GM20431 (cell line): ENCODE data around the gene EED.

Source experiments
- in situ Hi-C: fragments of 300-500 bp; cut with MseI, MboI; formaldehyde crosslinking; loops from one replicate; pipeline ENCODE4 v1.15.0; 2020; ENCODE audit warnings: low sequenced_read_pairs; ENCODE audit not compliant: unreplicated experiment

EED gene, protein sequence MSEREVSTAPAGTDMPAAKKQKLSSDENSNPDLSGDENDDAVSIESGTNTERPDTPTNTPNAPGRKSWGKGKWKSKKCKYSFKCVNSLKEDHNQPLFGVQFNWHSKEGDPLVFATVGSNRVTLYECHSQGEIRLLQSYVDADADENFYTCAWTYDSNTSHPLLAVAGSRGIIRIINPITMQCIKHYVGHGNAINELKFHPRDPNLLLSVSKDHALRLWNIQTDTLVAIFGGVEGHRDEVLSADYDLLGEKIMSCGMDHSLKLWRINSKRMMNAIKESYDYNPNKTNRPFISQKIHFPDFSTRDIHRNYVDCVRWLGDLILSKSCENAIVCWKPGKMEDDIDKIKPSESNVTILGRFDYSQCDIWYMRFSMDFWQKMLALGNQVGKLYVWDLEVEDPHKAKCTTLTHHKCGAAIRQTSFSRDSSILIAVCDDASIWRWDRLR

DNA sequence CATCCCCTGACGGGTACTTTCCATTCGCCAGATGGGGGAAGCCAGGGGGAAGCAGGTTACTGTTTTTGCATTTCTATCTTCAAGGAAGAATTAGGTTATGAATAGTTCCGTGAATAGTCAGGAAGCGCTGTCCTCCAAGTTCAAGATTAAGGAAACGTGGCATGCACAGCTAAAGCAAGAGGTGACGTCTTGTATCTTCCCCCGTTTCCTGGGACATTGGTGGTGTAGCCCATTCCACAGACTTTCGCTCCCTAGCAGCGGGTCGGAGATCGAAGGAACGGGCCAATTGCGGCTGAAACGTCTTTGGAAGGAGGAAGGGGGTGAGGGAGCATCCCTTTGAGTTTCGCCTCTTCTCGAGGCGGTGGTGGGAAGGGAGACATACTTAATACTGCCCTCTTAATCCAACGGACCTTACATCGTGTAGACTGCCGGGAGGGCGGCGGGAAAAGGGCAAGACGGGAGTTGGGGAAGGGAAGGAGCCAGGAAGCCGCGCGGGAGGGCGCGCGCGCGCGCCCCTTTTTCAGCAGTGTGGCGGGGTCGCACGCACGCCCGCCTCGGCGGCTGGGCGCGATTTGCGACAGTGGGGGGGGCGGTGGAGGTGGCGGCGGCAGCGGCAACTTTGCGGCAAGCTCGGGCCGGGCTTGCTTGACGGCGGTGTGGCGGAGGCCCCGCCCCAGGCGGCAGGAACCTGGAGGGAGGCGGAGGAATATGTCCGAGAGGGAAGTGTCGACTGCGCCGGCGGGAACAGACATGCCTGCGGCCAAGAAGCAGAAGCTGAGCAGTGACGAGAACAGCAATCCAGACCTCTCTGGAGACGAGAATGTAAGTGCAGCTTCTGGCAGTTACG lies at the start of gene EED:
EED (plus strand) TSS at position 232 of the 847 bp plus-strand sequence; CDS start at position 709, 477 bp downstream.
- in situ Hi-C loops = no loop called here

DNA sequence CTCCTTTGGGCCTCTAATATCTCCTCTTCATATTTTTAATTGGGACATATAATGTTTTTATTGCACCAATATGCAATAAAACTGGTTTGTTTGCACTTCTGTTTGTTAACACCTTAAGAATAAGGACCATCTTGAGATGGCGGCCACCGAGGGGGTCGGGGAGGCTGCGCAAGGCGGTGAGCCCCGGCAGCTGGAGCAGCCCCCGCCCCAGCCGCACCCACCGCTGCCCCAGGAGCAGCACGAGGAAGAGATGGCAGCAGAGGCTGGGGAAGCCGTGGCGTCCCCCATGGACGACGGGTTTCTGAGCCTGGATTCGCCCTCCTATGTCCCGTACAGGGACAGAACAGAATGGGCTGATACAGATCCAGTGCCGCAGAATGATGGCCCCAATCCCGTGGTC lies 49.6 kb upstream of the EED start:
- in situ Hi-C loops = no loop called here

DNA sequence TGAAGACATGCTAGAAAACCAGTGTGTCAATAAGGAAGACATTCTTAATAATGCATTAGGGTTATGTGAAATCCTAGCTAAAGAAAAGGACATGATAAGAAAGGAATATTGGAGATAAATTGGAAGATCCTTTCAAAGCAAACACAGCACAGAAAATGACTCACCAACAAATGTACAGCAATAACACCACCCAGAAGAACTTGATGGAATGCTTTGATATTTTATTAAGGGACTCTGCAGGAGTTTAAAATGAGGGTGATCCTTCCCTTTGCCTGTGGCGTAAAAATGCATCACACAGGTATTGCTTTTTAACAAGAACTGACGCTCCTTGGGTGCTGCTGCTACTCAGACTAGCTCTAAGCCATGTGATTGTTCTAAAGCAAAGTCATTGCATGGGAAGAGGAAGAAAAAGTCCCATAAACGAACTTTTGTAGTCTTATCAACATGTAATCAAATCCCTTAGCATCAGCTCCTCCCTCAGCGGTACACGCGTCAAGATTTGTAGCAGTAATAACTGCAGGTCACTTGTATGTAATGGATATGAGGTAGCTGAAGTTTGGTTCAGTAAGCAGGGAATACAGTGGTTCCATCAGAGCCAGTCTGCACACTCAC lies 48.4 kb upstream of the EED start:
- in situ Hi-C loops = no loop called here

DNA sequence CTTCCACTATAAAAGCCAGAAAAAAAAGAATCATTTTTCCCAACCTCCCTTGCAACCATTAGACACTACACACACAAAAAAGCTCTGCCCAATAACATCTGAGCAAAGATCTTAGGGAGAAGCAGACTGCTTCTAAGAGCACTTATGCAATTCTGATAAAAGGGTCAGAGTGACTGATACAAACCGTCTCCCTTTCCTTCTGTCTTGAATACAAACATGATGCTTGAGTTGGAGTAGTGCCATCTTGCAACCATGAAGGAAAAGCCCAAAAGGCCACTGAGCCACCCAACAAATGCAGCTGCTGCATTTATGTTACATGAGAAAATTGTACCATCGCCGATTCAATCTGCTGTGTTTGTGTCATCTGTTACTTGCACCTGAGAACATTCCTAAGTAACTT lies 47.6 kb upstream of the EED start:
- in situ Hi-C loops = no loop called here

DNA sequence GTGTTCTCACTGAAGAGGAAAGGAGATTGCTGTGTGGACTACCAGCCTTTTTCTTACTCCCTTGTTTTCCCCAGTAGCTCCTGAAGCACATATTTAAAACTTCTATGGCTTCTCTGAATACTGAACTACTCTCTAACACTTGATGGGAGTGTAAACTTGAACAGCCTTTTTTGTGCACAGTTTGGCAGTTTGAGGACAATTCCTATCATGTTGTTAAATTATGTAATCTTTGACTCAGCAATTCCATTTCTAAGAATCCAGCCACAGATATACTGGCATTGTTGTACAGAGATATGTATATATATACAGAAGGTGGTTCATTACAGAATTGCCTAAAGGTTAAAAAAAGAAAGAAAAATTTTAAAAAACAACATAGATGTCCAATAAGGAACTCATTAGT lies 47.1 kb upstream of the EED start:
- in situ Hi-C loops = no loop called here

DNA sequence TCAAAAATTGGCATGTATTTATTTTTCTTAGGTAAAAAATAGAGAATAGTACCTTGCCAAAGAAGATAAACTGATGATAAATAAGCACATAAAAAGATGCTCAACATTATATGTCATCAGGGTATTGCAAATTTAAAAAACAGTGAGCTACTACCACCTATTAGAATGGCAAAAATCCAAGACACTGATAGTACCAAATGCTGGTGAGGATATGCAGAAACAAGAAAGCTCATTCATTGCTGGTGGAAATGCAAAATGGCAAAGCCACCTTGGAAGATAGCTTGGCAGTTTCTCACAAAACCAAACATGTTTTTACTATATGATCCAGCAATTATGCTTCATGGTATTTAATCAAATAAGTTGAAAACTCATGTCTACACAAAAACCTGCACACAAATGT lies 46.4 kb upstream of the EED start:
- in situ Hi-C loops = no loop called here

DNA sequence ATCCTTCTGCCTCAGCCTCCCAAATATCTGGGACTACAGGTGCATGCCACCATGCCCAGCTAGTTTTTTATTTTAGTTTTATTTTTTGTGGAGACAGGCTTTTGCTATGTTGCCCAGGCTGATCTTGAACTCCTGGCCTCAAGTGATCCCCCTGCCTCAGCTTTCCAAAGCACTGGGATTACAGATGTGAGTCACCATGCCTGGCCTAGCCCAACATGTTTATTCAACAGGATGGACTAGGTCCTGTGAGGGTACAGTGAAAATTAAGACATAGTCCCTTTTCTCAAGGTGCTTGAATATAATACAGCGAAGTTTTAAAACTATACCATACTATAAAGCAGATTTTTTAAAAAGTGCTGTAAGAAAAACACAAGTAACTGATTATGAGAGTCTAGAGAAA lies 45.2 kb upstream of the EED start:
- in situ Hi-C loops = no loop called here

DNA sequence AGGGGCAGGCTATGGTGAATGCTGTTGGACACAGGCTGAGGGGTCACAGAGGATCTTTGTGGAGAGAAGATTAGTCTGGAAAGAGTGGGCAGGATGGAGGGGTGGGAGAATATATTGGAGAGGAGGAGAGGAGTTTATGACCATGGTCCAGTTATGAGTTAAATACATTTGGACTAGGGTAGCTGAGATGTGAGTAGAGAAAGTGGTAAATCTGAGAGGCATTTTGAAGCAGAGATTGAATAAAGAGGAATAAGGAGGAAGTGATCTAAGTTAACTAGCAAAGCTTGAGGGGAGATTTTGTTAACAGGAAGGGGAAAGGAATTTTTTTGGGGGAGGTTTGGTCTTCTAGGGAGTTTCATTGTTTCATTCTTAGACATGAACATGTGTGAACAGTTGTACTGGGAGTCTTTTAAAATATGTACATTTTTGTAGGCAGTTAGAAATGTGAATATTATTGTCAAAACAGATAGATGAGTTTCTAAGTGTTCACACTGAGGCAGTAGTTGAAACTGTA lies 43.1 kb upstream of the EED start:
- in situ Hi-C loops = no loop called here

DNA sequence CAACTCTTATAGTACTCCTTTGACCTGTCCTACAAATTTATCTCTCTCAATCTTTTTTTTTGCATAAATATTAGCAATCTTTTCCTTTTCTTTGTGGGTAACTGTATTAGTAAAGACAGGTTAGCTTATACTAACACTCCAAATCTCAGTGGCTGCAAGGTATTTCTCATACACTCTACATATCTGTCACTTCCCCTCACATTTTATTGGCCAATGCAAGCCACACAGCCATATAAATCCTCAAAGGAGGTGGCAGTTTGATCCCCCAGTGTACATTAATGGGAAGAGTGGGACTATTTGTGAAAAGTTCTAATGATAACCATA lies 42.6 kb upstream of the EED start:
- in situ Hi-C loops = no loop called here

DNA sequence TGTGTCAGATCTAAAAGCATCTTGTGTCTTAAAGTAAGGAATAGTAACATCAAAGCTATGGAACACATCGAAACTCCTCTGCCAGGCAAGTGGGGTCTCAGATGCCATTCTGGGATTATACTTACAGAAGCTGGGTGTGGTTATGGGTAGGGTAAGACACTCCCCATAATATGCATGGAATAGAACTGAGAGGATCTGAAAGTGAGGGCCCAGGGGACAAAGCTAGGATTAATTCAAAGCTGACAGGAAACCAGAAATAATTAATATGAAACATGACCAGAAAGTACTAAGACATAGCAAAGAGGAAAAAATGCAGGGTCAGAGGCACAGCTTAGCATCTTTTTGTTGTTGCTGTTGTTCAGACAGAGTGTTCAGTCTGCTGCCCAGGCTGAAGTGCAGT lies 40.2 kb upstream of the EED start:
- in situ Hi-C loops = no loop called here

DNA sequence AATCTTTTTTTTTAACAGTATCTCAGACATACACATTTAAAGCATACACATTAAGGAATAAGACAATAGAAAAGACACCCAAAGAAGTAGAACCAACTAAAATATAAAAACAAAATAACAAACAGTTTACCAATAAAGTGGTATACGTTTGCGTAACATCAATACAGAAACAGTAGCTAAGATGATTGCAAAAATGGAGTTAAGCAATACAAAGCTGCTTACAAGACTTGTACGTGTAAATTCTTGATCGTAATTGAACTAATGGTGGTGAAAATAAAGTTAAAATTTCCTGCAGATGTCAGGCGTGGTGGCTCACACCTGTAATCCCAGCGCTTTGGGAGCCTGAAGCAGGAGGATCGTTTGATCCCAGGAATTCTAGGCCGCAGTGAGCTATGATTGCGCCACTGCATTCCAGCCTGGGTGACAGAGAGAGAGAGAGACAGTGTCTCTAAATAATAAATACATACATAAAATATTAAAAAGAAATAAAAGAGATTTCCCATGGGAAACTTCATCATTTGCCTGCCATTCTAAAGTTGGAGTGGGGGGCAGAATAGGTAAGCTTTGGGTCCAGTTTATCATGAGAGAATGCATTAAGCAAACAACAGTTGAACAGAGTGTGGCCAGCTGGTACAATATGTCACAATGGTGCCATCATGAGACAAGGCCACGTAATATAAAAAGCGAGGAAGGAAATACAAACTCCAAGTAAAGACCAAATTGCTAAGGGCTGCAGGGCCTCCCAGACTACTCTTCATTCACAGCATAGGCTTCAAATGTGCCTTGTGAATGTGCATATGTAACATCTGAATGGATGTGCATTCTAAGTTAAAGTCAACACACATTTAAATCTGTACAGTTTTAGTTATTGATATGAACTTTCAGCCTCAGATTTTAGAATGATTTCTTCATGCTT lies 38.9 kb upstream of the EED start:
- in situ Hi-C loops = no loop called here

DNA sequence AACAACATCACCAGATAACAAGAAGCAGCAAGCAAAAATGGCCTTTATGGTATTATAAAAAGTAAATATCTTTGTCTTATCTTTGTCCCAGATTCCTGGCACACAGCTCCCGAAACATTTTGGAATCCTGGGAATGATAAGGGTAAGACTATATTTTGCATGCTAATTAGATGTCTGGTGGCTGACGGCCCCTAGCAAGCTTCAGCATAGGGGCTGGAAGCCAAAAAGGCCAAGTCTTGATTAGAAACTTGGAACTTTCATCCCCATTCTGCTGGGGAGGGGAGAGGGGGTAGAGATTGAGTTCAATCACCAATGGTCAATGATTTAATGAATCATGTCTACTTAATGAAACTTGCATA lies 38.2 kb upstream of the EED start:
- in situ Hi-C loops = no loop called here

DNA sequence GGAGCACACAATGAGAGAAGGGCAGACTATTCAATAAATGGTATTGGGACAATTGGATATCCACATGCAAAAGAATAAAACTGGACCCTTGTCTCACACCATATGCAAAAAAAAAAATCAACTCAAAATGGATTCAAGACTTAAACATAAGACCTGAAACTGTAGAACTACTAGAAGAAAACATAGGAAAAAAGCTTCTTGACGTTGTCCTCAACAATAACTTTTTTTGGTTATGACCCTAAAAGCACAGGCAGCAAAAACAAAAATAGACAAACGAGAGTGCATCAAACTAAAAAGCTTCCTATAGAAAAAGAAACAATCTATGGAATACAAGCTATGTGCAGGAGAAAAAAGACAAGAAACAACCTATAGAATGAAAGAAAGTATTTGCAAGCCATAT lies 37.1 kb upstream of the EED start:
- in situ Hi-C loops = no loop called here

DNA sequence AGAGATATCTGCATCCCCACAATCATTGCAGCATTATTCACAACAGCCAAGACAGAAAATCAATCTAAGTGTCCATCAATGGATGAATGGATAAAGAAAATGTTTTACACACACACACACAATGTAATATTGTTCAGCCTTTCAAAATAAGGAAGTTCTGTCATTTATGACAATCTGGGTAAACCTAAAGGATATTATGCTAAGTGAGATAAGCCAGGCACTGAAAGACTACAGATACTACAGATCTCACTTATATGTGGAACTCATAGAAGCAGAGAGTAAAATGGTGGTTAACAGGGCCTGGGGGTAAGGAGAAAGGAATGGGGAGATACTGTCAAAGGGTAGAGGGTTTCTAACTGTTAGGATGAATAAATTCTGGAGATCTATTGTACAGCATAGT lies 36.0 kb upstream of the EED start:
- in situ Hi-C loops = no loop called here

DNA sequence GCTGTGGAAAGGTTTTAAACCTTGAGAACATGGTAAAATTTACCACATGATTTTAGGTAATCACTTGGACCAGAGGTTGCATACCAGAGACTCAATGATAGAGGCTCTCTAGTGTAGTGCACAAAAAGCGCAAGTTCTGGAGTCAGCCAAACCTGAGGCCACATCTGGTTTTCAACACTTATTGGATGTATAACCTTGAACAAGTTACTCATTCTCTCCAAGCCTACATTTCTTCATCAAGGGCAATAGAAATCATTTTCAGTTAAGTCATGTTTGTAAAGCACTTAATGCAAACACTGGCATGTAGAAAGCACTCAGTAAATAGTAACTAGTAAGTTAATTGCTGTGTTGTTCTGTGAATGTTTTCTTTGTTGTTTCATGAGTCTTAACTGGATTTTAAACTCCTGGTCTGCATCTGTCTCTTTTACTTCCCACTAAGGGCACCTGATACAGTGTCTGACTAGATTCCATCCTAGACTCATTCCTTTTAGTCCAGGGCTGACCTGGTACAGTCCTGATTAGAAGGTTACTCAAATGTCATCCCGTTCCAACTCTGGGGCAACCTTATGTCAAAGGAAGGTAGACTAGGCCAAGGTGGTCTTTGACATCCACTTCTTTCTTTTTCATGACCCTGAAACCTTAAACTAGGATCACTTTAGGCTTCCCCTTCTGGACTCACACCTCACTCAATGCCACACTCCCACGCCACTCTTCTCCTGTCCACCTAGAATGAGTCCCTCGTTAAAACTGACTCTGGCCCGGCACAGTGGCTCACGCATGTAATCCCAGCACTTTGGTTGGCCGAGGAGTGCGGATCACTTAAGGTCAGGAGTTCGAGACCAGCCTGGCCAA lies 34.5 kb upstream of the EED start:
- in situ Hi-C loops = no loop called here

DNA sequence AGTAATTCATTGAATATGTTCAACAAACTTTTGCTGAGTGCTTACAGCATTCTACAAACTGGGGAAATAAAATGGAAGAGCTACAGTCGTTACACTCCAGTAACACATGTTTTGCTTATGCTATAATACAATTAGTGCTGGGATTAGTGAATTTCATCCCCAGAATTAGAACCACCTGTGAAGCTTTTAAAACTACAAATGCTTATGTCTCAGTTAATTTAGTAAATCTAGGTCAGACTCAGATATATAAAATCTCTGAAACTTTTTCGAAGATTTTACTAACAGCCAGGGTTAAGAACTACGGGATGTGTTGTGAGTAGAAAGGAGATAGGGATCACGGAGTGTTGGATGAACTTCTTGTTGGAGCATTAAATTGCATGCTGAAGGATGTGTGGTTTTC lies 33.7 kb upstream of the EED start:
- in situ Hi-C loops = no loop called here

DNA sequence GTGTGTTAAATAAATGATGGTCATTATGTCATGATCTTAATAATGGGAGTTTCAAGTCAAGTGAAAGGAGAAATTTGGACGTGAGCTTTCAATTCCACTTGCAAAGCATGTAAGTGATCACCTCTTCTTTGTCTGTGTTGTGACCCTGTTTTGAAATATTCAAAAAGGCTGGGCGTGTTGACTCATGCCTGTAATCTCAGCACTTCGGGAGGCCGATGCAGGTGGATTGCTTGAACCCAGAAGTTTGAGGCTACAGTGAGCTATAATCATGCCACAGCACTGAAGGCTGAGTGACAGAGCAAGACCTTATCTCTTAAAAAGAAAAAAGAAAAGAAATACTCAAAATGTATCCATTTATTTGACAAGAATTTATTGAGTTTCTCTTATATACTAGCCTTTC lies 32.9 kb upstream of the EED start:
- in situ Hi-C loops = no loop called here

DNA sequence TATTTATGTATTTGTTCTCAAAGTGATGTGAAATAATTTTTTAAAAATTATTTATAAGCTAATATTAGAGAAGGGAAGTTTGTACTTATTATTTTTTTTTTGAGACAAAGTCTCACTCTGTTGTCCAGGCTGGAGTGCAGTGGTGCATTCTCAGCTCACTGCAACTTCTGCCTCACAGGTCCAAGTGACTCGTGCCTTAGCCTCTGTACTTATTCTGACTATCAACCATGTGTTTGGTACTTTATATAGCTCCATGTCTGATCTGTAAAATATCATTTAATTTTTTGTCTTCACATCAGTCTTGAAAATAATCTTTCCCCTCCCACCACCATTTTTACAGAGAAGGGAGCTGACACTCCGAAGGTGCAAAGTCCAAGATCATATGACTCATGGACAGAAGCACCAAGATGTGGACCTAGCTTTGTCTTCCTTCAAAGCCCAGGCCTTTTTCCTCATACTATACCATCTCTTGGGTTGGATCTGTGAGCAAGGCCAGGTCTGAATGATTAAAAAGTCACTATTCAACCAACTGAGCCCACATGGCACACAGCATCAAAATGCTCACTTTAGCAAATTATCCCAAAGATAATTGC lies 32.4 kb upstream of the EED start:
- in situ Hi-C loops = no loop called here

DNA sequence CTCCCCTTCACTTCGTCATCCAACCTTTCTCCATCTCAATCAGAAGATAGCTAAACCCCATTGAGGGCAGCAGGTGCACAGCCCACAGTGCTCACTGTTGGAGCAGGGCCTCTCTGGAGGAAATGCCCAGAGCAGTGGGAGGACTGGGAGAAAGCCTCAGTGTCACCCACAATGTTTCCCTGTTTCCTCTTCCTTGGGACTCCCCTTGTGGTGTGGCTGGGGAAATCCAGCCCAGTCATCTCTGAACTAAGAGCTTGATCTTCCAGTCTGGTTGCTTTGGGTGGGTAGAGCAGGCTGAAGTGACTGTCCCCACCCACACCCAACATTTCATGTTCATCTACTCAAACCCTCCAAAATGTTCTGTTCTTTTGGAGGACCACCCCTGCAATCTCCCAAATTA lies 29.8 kb upstream of the EED start:
- in situ Hi-C loops = no loop called here
